IMR-90 (cell line): ENCODE measurements around the gene SPAST. TPM values are rescaled to one million over a fixed set of nuclear protein-coding genes. Genes with fewer than 3 reads are reported as not detected.

ENCODE experiments used
- ATAC-seq: fragments of 200-7000 bp; cut with Tn5 transposase; 2 replicates; pipeline ENCODE4 v1.9.1; 2020; ENCODE audit warnings: low read depth, mild to moderate bottlenecking, moderate library complexity
- BruUV-seq: library from RNA; stranded (reverse); fragments of 400-500 nt; replicated peaks from 2 replicates; lab custom pipeline; 2021; lab: Mats Ljungman, UMichigan
- CTCF ChIA-PET: fragments of 300-600 bp; formaldehyde crosslinking; extraction: SDS; loops from one replicate; lab custom pipeline; 2021; ENCODE audit warnings: antibody characterized with exemption; lab: Yijun Ruan, JAX
- POLR2A ChIA-PET: fragments of 300-600 bp; sonication (Branson Sonifier 250); formaldehyde crosslinking; loops from one replicate; lab custom pipeline; 2022; ENCODE audit warnings: antibody characterized with exemption; ENCODE audit not compliant: unreplicated experiment; lab: Charles Lee
- DNase-seq: peaks from one replicate; pipeline ENCODE4 v3.0.0; 2013
- H2AFZ ChIP-seq: replicated peaks from 2 replicates; pipeline ENCODE3; 2013; ENCODE audit warnings: low read length, mild to moderate bottlenecking; ENCODE audit not compliant: poor library complexity
- H2AK5ac ChIP-seq: 2 replicates; pipeline ENCODE4 v1.6.1; 2013; ENCODE audit warnings: low read depth, low read length, inconsistent platforms
- H2AK9ac ChIP-seq: replicated peaks from 2 replicates; pipeline ENCODE3; 2013; ENCODE audit warnings: mild to moderate bottlenecking, low read depth, low read length, moderate library complexity; ENCODE audit not compliant: poor library complexity
- H2BK120ac ChIP-seq: 2 replicates; pipeline ENCODE4 v1.6.1; 2013; ENCODE audit warnings: low read depth, low read length, inconsistent platforms
- H2BK15ac ChIP-seq: 3 replicates; pipeline ENCODE4 v1.6.1; 2013; ENCODE audit warnings: low read depth, low read length, inconsistent platforms
- H2BK20ac ChIP-seq: 2 replicates; pipeline ENCODE4 v1.6.1; 2013; ENCODE audit warnings: low read depth, mild to moderate bottlenecking, inconsistent platforms, low read length, moderate library complexity
- H2BK5ac ChIP-seq: 2 replicates; pipeline ENCODE4 v1.6.1; 2013; ENCODE audit warnings: mild to moderate bottlenecking, low read depth, low read length, inconsistent platforms; ENCODE audit not compliant: poor library complexity, severe bottlenecking
- H3K14ac ChIP-seq: replicated peaks from 2 replicates; pipeline ENCODE4 v1.6.1; 2013; ENCODE audit warnings: low read depth, low read length, inconsistent platforms
- H3K18ac ChIP-seq: 2 replicates; pipeline ENCODE4 v1.6.1; 2013; ENCODE audit warnings: low read depth, low read length, control low read depth
- H3K23ac ChIP-seq: 2 replicates; pipeline ENCODE4 v1.6.1; 2013; ENCODE audit warnings: low read depth, low read length, inconsistent platforms
- H3K27ac ChIP-seq: 2 replicates; pipeline ENCODE4 v1.5.1; 2013; ENCODE audit warnings: mild to moderate bottlenecking, control low read depth, low read length; ENCODE audit not compliant: insufficient read depth
- H3K27me3 ChIP-seq: 2 replicates; pipeline ENCODE4 v1.6.1; 2013; ENCODE audit warnings: low read length; ENCODE audit not compliant: control insufficient read depth, insufficient read depth
- H3K36me3 ChIP-seq: 2 replicates; pipeline ENCODE4 v1.6.1; 2013; ENCODE audit warnings: low read length, mixed read lengths; ENCODE audit not compliant: control insufficient read depth, insufficient read depth
- H3K4ac ChIP-seq: 2 replicates; pipeline ENCODE4 v1.6.1; 2013; ENCODE audit warnings: low read depth, low read length, inconsistent platforms
- H3K4me1 ChIP-seq: 2 replicates; pipeline ENCODE4 v1.6.1; 2013; ENCODE audit warnings: low read length, mixed read lengths; ENCODE audit not compliant: control insufficient read depth, insufficient read depth
- H3K4me2 ChIP-seq: 2 replicates; pipeline ENCODE4 v1.6.1; 2013; ENCODE audit warnings: low read depth, mild to moderate bottlenecking, control low read depth, low read length, moderate library complexity
- H3K4me3 ChIP-seq: 2 replicates; pipeline ENCODE4 v1.5.1; 2013; ENCODE audit warnings: low read depth, mild to moderate bottlenecking, control low read depth, low read length, moderate library complexity; ENCODE audit not compliant: insufficient read depth
- H3K56ac ChIP-seq: 2 replicates; pipeline ENCODE4 v1.6.1; 2013; ENCODE audit warnings: low read length, inconsistent platforms; ENCODE audit not compliant: insufficient read depth; ENCODE audit errors: extremely low read depth
- H3K79me1 ChIP-seq, 2 experiments: 2 replicates each; pipeline ENCODE4 v1.6.1; 2013; ENCODE audit warnings: low read length in 2 of 2, inconsistent platforms in 1 of 2, low read depth in 1 of 2
- H3K9ac ChIP-seq: 2 replicates; pipeline ENCODE4 v1.6.1; 2013; ENCODE audit warnings: low read depth, low read length, control low read depth
- H3K9me1 ChIP-seq: 2 replicates; pipeline ENCODE4 v1.6.1; 2013; ENCODE audit warnings: low read length, inconsistent platforms; ENCODE audit not compliant: insufficient read depth
- H3K9me3 ChIP-seq: 2 replicates; pipeline ENCODE4 v1.6.1; 2013; ENCODE audit warnings: low read length; ENCODE audit not compliant: control insufficient read depth, insufficient read depth
- H4K20me1 ChIP-seq: 2 replicates; pipeline ENCODE4 v1.6.1; 2013; ENCODE audit warnings: low read length, inconsistent platforms; ENCODE audit not compliant: insufficient read depth
- H4K5ac ChIP-seq: 2 replicates; pipeline ENCODE4 v1.6.1; 2013; ENCODE audit warnings: mild to moderate bottlenecking, low read depth, low read length, control low read depth
- H4K8ac ChIP-seq, 2 experiments: 2 replicates each; pipeline ENCODE4 v1.6.1; 2013; ENCODE audit warnings: low read depth in 2 of 2, low read length in 2 of 2, control low read depth in 1 of 2, inconsistent platforms in 1 of 2
- H4K91ac ChIP-seq: 2 replicates; pipeline ENCODE4 v1.6.1; 2013; ENCODE audit warnings: low read depth, low read length, inconsistent platforms; ENCODE audit not compliant: insufficient read depth
- BHLHE40 ChIP-seq: fragments of 150-350 bp; IDR thresholded peaks from 2 replicates; pipeline ENCODE4 v1.6.1; 2016; ENCODE audit warnings: mild to moderate bottlenecking, low read depth, low read length
- CEBPB ChIP-seq: IDR thresholded peaks from 2 replicates; pipeline ENCODE4 v1.6.1; 2012; ENCODE audit warnings: low read depth, low read length, improper control_type of control experiment
- CHD1 ChIP-seq: IDR thresholded peaks from 2 replicates; pipeline ENCODE4 v1.6.1; 2012; ENCODE audit warnings: low read depth, low read length, improper control_type of control experiment
- CTCF ChIP-seq: conservative IDR thresholded peaks from 2 replicates; pipeline ENCODE4 v1.5.1; 2012; ENCODE audit warnings: mild to moderate bottlenecking, low read depth, low read length, improper control_type of control experiment
- FOS ChIP-seq: fragments of 150-350 bp; IDR thresholded peaks from 2 replicates; pipeline ENCODE4 v1.6.1; 2016; ENCODE audit warnings: low read depth, low read length
- MAFK ChIP-seq: IDR thresholded peaks from 2 replicates; pipeline ENCODE4 v1.6.1; 2012; ENCODE audit warnings: low read depth, low read length, improper control_type of control experiment
- MXI1 ChIP-seq: IDR thresholded peaks from 2 replicates; pipeline ENCODE4 v1.6.1; 2012; ENCODE audit warnings: low read depth, mild to moderate bottlenecking, low read length, moderate library complexity, borderline replicate concordance
- NFE2L2 ChIP-seq: fragments of 150-350 bp; IDR thresholded peaks from 2 replicates; pipeline ENCODE4 v1.6.1; 2016; ENCODE audit warnings: low read depth, mild to moderate bottlenecking, low read length
- POLR2A ChIP-seq: IDR thresholded peaks from 2 replicates; pipeline ENCODE4 v1.6.1; 2012; ENCODE audit warnings: mild to moderate bottlenecking, low read depth, low read length
- RAD21 ChIP-seq: IDR thresholded peaks from 2 replicates; pipeline ENCODE4 v1.6.1; 2012; ENCODE audit warnings: low read length, improper control_type of control experiment
- RFX5 ChIP-seq: IDR thresholded peaks from 2 replicates; pipeline ENCODE4 v1.8.0; 2012; ENCODE audit warnings: low read depth, mild to moderate bottlenecking, low read length, moderate library complexity
- SMC3 ChIP-seq: fragments of 150-350 bp; IDR thresholded peaks from 2 replicates; pipeline ENCODE4 v1.6.1; 2016; ENCODE audit warnings: low read depth, mild to moderate bottlenecking, antibody characterized with exemption, low read length, moderate library complexity
- USF2 ChIP-seq: fragments of 150-350 bp; IDR thresholded peaks from 2 replicates; pipeline ENCODE4 v1.6.1; 2017; ENCODE audit warnings: mild to moderate bottlenecking, antibody characterized with exemption, low read length, low read depth
- WGBS, 2 experiments: methylation state at CpG; one replicate each; pipeline versions ENCODE4 v1.1.5 to v1.1.7; 2013; ENCODE audit warnings: missing lambda C conversion rate in 2 of 2; ENCODE audit not compliant: insufficient read length in 1 of 2; ENCODE audit errors: extremely low coverage in 2 of 2; 5-methylcytosine and 5-hydroxymethylcytosine counted together
- dilution Hi-C: fragments of 300-500 bp; cut with HindIII; formaldehyde crosslinking; loops from one replicate; pipeline ENCODE4 v1.14.3; 2018; ENCODE audit warnings: low sequenced_read_pairs; ENCODE audit not compliant: unreplicated experiment
- in situ Hi-C: fragments of 300-500 bp; cut with MboI; formaldehyde crosslinking; loops from 3 replicates; pipeline ENCODE4 v1.14.3; 2019; ENCODE audit warnings: low sequenced_read_pairs, inconsistent platforms, mixed read lengths
- intact Hi-C: fragments of 100-400 bp; cut with micrococcal nuclease; formaldehyde crosslinking; loops from 2 replicates; pipeline ENCODE4 v1.10.0; 2022
- polyA plus RNA-seq, 3 experiments: library from polyadenylated mRNA; depleted of rRNA; stranded (reverse); fragments of >200 nt; gene quantifications; 2 replicates each; pipeline ENCODE4 v1.2.3, GENCODE V29; 2012; ENCODE audit warnings: low replicate concordance in 1 of 3
- total RNA-seq: library from RNA; depleted of rRNA; stranded (reverse); fragments of >200 nt; gene quantifications from 2 replicates; pipeline ENCODE4 v1.2.3, GENCODE V29; 2012
- TF ChIP-seq, protein P1 (sequence below): fragments of 150-350 bp; IDR thresholded peaks from 2 replicates; pipeline ENCODE4 v1.6.1; 2016; ENCODE audit warnings: low read depth, mild to moderate bottlenecking, low read length, moderate library complexity, borderline replicate concordance

Gene SPAST
- total and polyA plus RNA-seq, 2 of the 4 experiments (the other 2 are of a cell fraction), result 5.3 to 14.5 TPM

GRCh38 chr2:32108111-32108510, 44.8 kb downstream of the SPAST start:
- intact Hi-C loops, result no loop called here
- Histone ChIP-seq H3K9me1 (no peaks in the 10 kb centered on the region), H4K91ac (no peak overlapping the region), H4K5ac (no peak overlapping the region), H2BK5ac (no peak overlapping the region), H3K36me3 (peaks cover 8% of the 10 kb centered on the region; the same call in 1 of the 2 replicates), H3K56ac (no peak overlapping the region), H3K27ac (no peak overlapping the region), H3K27me3 (no peaks in the 10 kb centered on the region), H2AK5ac (no peak overlapping the region), H2BK120ac (no peak overlapping the region), H3K9me3 (no peaks in the 10 kb centered on the region), H3K79me1 (no peaks in the 10 kb centered on the region), H3K23ac (no peak overlapping the region), H3K14ac (no peak overlapping the region), H2BK15ac (no peak overlapping the region), H4K20me1 (no peaks in the 10 kb centered on the region), H2BK20ac (no peak overlapping the region), H3K9ac (no peak overlapping the region), H2AFZ (no peak overlapping the region), H3K4me3 (no peak overlapping the region), H3K4ac (no peak overlapping the region), H3K4me2 (no peak overlapping the region), H2AK9ac (no peak overlapping the region), H3K4me1 (no peaks in the 10 kb centered on the region), H3K18ac (no peak overlapping the region), H4K8ac (no peak overlapping the region)
- ChIA-PET POLR2A (no interaction called here), CTCF (interaction anchor here (0.9 kb wide), 1 partner anchor 41 kb away, joined by 4 read pairs; no protein-coding TSS in a partner anchor)
- DNase-seq (no peak), ATAC-seq (no peak)
- dilution Hi-C loops, result no loop called here
- in situ Hi-C loops, result no loop called here
- no CpG with 5 or more reads among the region's 2 CpGs for WGBS, 2 experiments
- no TSS peak for BruUV-seq
- TF ChIP-seq SMC3 (no peak), USF2 (no peak), RFX5 (no peak), CEBPB (no peak), CTCF (no peak), CHD1 (no peak), MXI1 (no peak), RAD21 (no peak), BHLHE40 (no peak), MAFK (no peak), FOS (no peak), NFE2L2 (no peak), POLR2A (no peak)
- TF ChIP-seq, protein P1, sequence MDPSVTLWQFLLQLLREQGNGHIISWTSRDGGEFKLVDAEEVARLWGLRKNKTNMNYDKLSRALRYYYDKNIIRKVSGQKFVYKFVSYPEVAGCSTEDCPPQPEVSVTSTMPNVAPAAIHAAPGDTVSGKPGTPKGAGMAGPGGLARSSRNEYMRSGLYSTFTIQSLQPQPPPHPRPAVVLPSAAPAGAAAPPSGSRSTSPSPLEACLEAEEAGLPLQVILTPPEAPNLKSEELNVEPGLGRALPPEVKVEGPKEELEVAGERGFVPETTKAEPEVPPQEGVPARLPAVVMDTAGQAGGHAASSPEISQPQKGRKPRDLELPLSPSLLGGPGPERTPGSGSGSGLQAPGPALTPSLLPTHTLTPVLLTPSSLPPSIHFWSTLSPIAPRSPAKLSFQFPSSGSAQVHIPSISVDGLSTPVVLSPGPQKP, result no peak
